H1 (cell line): ENCODE measurements around the gene MAN1C1. TPM values are rescaled to one million over a fixed set of nuclear protein-coding genes. Genes with fewer than 3 reads are reported as not detected.
A peak's percentile ranks its signal among the peaks of the same experiment; 100 is the strongest.

Experiments
- CTCF ChIA-PET: fragments of 300-600 bp; sonication (Branson Sonifier 250); formaldehyde crosslinking; loops from one replicate; lab custom pipeline; 2021; ENCODE audit not compliant: partially characterized antibody; lab: Charles Lee
- POLR2A ChIA-PET: fragments of 300-600 bp; sonication (Branson Sonifier 250); formaldehyde crosslinking; loops from one replicate; lab custom pipeline; 2021; ENCODE audit warnings: inconsistent platforms; ENCODE audit not compliant: partially characterized antibody; lab: Charles Lee
- DNase-seq, 2 experiments: peaks; one replicate each; pipeline versions ENCODE4 v3.0.0 to v3.0.0-alpha.2; 2010 to 2022; ENCODE audit warnings: low spot score in 2 of 2, low read depth in 1 of 2, mixed read lengths in 1 of 2
- FAIRE-seq: peaks from 2 replicates; lab custom pipeline; 2011; peaks lifted over from hg19 to GRCh38; lab: Jason Lieb, UNC
- H2AFZ ChIP-seq: 2 replicates; pipeline ENCODE4 v1.8.1; 2012; ENCODE audit warnings: low read length, inconsistent platforms
- H2AK5ac ChIP-seq: 2 replicates; pipeline ENCODE4 v1.6.1; 2013; ENCODE audit warnings: low read depth, low read length
- H2BK120ac ChIP-seq: replicated peaks from 2 replicates; pipeline ENCODE3; 2013; ENCODE audit warnings: low read depth, low read length, inconsistent platforms
- H2BK12ac ChIP-seq: 2 replicates; pipeline ENCODE4 v1.6.1; 2013; ENCODE audit warnings: low read depth, low read length
- H2BK15ac ChIP-seq: 2 replicates; pipeline ENCODE4 v1.6.1; 2013; ENCODE audit warnings: low read length
- H2BK20ac ChIP-seq: 2 replicates; pipeline ENCODE4 v1.6.1; 2013; ENCODE audit warnings: low read length
- H2BK5ac ChIP-seq: 2 replicates; pipeline ENCODE4 v1.6.1; 2013; ENCODE audit warnings: low read depth, low read length
- H3K14ac ChIP-seq: 2 replicates; pipeline ENCODE4 v1.6.1; 2013; ENCODE audit warnings: inconsistent platforms; ENCODE audit not compliant: insufficient read length
- H3K18ac ChIP-seq: 2 replicates; pipeline ENCODE4 v1.6.1; 2013; ENCODE audit warnings: low read length; ENCODE audit errors: extremely low read depth
- H3K23ac ChIP-seq: 2 replicates; pipeline ENCODE4 v1.6.1; 2013; ENCODE audit warnings: inconsistent platforms; ENCODE audit not compliant: insufficient read length
- H3K23me2 ChIP-seq: 2 replicates; pipeline ENCODE4 v1.6.1; 2013; ENCODE audit warnings: low read depth, low read length
- H3K27ac ChIP-seq: 2 replicates; pipeline ENCODE4 v1.6.1; 2011; ENCODE audit warnings: low read depth, low read length, inconsistent platforms
- H3K27me3 ChIP-seq, 4 experiments: replicated peaks in 1 of 4; 1 replicate in 1 of 4; 2 replicates in 3 of 4; pipeline versions ENCODE4 v1.6.1 to v1.8.1; 2011 to 2013; ENCODE audit warnings: low read length in 3 of 4, mild to moderate bottlenecking in 3 of 4, inconsistent platforms in 2 of 4, mixed read lengths in 2 of 4, moderate library complexity in 1 of 4; ENCODE audit not compliant: control insufficient read depth in 3 of 4, insufficient read depth in 3 of 4; ENCODE audit errors: extremely low read depth in 1 of 4
- H3K36me3 ChIP-seq, 4 experiments: 2 replicates each; pipeline versions ENCODE4 v1.6.1 to v1.8.1; 2011 to 2013; ENCODE audit warnings: mild to moderate bottlenecking in 4 of 4, low read length in 3 of 4, moderate library complexity in 2 of 4, control low read depth in 1 of 4, inconsistent platforms in 1 of 4; ENCODE audit not compliant: insufficient read depth in 4 of 4, control insufficient read depth in 2 of 4
- H3K4ac ChIP-seq: replicated peaks from 2 replicates; pipeline ENCODE3; 2013; ENCODE audit warnings: low read length, low read depth, mixed read lengths, inconsistent platforms; ENCODE audit not compliant: insufficient read length
- H3K4me1 ChIP-seq, 4 experiments: replicated peaks in 1 of 4; 1 replicate in 1 of 4; 2 replicates in 3 of 4; pipeline versions ENCODE4 v1.6.1 to v1.8.1; 2011 to 2013; ENCODE audit warnings: low read length in 3 of 4, inconsistent platforms in 2 of 4, mixed read lengths in 1 of 4; ENCODE audit not compliant: insufficient read depth in 4 of 4, control insufficient read depth in 3 of 4
- H3K4me2 ChIP-seq, 2 experiments: 2 replicates each; pipeline versions ENCODE4 v1.6.1 to v1.8.1; 2011 to 2013; ENCODE audit warnings: low read depth in 2 of 2, low read length in 2 of 2, control low read depth in 1 of 2, inconsistent platforms in 1 of 2, mild to moderate bottlenecking in 1 of 2; ENCODE audit not compliant: insufficient read depth in 1 of 2
- H3K4me3 ChIP-seq, 4 experiments: fragments of 200-600, 300-600 bp in 1 of 4; sonication (generic), shearing (Covaris generic), sonication (Bioruptor Twin) in 1 of 4; 2 replicates each; pipeline versions ENCODE4 v1.5.1 to v1.8.1; 2011 to 2016; ENCODE audit warnings: low read length in 4 of 4, low read depth in 3 of 4, control low read depth in 2 of 4, inconsistent platforms in 2 of 4, mild to moderate bottlenecking in 2 of 4, mixed read lengths in 1 of 4, moderate library complexity in 1 of 4; ENCODE audit not compliant: insufficient read depth in 2 of 4; ENCODE audit errors: extremely low read depth in 1 of 4
- H3K56ac ChIP-seq: replicated peaks from 2 replicates; pipeline ENCODE3; 2013; ENCODE audit warnings: low read depth, mild to moderate bottlenecking, mixed read lengths, low read length, inconsistent platforms; ENCODE audit not compliant: insufficient read length
- H3K79me1 ChIP-seq: 2 replicates; pipeline ENCODE4 v1.6.1; 2013; ENCODE audit warnings: low read depth, low read length, control low read depth
- H3K79me2 ChIP-seq, 2 experiments: 2 replicates each; pipeline versions ENCODE4 v1.6.1 to v1.8.1; 2012 to 2013; ENCODE audit warnings: low read length in 2 of 2, mild to moderate bottlenecking in 2 of 2, inconsistent platforms in 1 of 2; ENCODE audit not compliant: insufficient read depth in 2 of 2, control insufficient read depth in 1 of 2
- H3K9ac ChIP-seq, 4 experiments: replicated peaks in 1 of 4; 1 replicate in 1 of 4; 2 replicates in 3 of 4; pipeline versions ENCODE4 v1.6.1 to v1.8.1; 2011 to 2013; ENCODE audit warnings: low read depth in 3 of 4, low read length in 3 of 4, control low read depth in 2 of 4, mild to moderate bottlenecking in 2 of 4, moderate library complexity in 2 of 4, inconsistent platforms in 1 of 4; ENCODE audit errors: extremely low read depth in 1 of 4
- H3K9me3 ChIP-seq, 2 experiments: 2 replicates each; pipeline versions ENCODE4 v1.6.1 to v1.8.1; 2012 to 2013; ENCODE audit warnings: mild to moderate bottlenecking in 2 of 2, moderate library complexity in 2 of 2, control low read depth in 1 of 2, inconsistent platforms in 1 of 2, low read depth in 1 of 2, low read length in 1 of 2, mixed read lengths in 1 of 2; ENCODE audit not compliant: insufficient read depth in 2 of 2
- H4K20me1 ChIP-seq, 2 experiments: replicated peaks in 1 of 2; 2 replicates each; pipeline versions ENCODE3 to v1.8.1; 2011 to 2013; ENCODE audit warnings: inconsistent platforms in 2 of 2, low read length in 2 of 2, mild to moderate bottlenecking in 1 of 2; ENCODE audit not compliant: insufficient read depth in 2 of 2, control insufficient read depth in 1 of 2
- H4K5ac ChIP-seq: 2 replicates; pipeline ENCODE4 v1.6.1; 2013; ENCODE audit warnings: low read length, low read depth, mixed read lengths, inconsistent platforms; ENCODE audit not compliant: insufficient read length
- H4K8ac ChIP-seq: 2 replicates; pipeline ENCODE4 v1.8.0; 2013; ENCODE audit warnings: mild to moderate bottlenecking, moderate library complexity, low read length, inconsistent platforms; ENCODE audit not compliant: insufficient read depth; ENCODE audit errors: extremely low read depth
- H4K91ac ChIP-seq: replicated peaks from 2 replicates; pipeline ENCODE3; 2013; ENCODE audit warnings: low read length, mixed read lengths, inconsistent platforms; ENCODE audit not compliant: insufficient read length
- KDM1A ChIP-seq: fragments of 200-600, 300-600 bp; sonication (generic); IDR thresholded peaks from 2 replicates; pipeline ENCODE4 v1.7.1; 2016; ENCODE audit warnings: mild to moderate bottlenecking, low read length, borderline replicate concordance
- NRF1 ChIP-seq: IDR thresholded peaks from 2 replicates; pipeline ENCODE4 v1.6.1; 2011; ENCODE audit warnings: mild to moderate bottlenecking, low read depth, low read length, improper control_type of control experiment
- PHF8 ChIP-seq: fragments of 200-600 bp; sonication (generic); conservative IDR thresholded peaks from 2 replicates; pipeline ENCODE4 v1.7.1; 2012; ENCODE audit warnings: low read depth, mild to moderate bottlenecking, inconsistent platforms, low read length, moderate library complexity
- RAD21 ChIP-seq, 2 experiments: IDR thresholded peaks in 1 of 2; conservative IDR thresholded peaks in 1 of 2; 2 replicates each; pipeline ENCODE4 v1.6.1; 2011; ENCODE audit warnings: low read depth in 2 of 2, low read length in 2 of 2, improper control_type of control experiment in 1 of 2, inconsistent platforms in 1 of 2, mild to moderate bottlenecking in 1 of 2, moderate library complexity in 1 of 2
- SP1 ChIP-seq: IDR thresholded peaks from 2 replicates; pipeline ENCODE4 v1.6.1; 2011; ENCODE audit warnings: low read depth, low read length
- SP2 ChIP-seq: IDR thresholded peaks from 2 replicates; pipeline ENCODE4 v1.6.1; 2012; ENCODE audit warnings: mild to moderate bottlenecking, low read length, inconsistent platforms
- WGBS, 2 experiments: shearing (Covaris generic) in 1 of 2; methylation state at CpG; one replicate each; pipeline versions ENCODE4 v1.1.6 to v1.1.7; 2013 to 2015; ENCODE audit warnings: low lambda C conversion rate in 2 of 2, mixed read lengths in 2 of 2, inconsistent platforms in 1 of 2, low coverage in 1 of 2, missing lambda C conversion rate in 1 of 2; ENCODE audit not compliant: insufficient replicate concordance in 2 of 2, insufficient coverage in 1 of 2, insufficient read length in 1 of 2; ENCODE audit errors: extremely low coverage in 1 of 2, missing lambda C conversion rate in 1 of 2; 5-methylcytosine and 5-hydroxymethylcytosine counted together
- polyA plus RNA-seq, 7 experiments: library from polyadenylated mRNA; depleted of rRNA in 3 of 7; stranded (reverse) in 5 of 7; unstranded in 2 of 7; fragments of >200 nt in 5 of 7; fragments of 200-250 nt in 2 of 7; gene quantifications; 1 replicate in 5 of 7; 2 replicates in 1 of 7; 4 replicates in 1 of 7; pipeline versions ENCODE4 v1.2.1 to v1.2.3, GENCODE V29; 2011 to 2013; ENCODE audit warnings: missing spikeins in 2 of 7, mixed read lengths in 2 of 7
- total RNA-seq: library from RNA; stranded (reverse); fragmentation: NEBNext Ultra II Directional; extraction: Animal tissue kit (Norgen Biotek cat#: 25700); gene quantifications from 2 replicates; pipeline ENCODE4 v1.2.1, GENCODE V29; 2021

MAN1C1 gene
- total and polyA plus RNA-seq, 2 of the 8 experiments (the other 6 are each of a cell fraction or from before 2014, with no cell fraction given): 7.8 to 15.2 TPM

GRCh38 chr1:25668931-25669573, 52.5 kb downstream of the MAN1C1 start:
- Histone ChIP-seq H3K4me3 (no peak overlapping the region), H3K36me3 (no peaks in the 10 kb centered on the region), H3K4me2 (no peak overlapping the region), H3K56ac (no peak overlapping the region), H3K9ac (no peak overlapping the region), H2BK15ac (no peak overlapping the region), H3K23ac (no peak overlapping the region), H3K23me2 (no peaks in the 10 kb centered on the region), H4K91ac (no peak overlapping the region), H4K20me1 (no peaks in the 10 kb centered on the region), H4K8ac (no peak overlapping the region), H2AK5ac (no peak overlapping the region), H3K9me3 (0 out of 4 replicates have a peak, but pooled peaks cover 0 to 3% of the 10 kb centered on the region in 2 experiments), H2BK20ac (no peak overlapping the region), H2BK120ac (no peak overlapping the region), H3K4me1 (peaks cover 0 to 10% (median under 1%) of the 10 kb centered on the region in 4 experiments; a peak in 4 of 7 replicates), H3K79me2 (no peaks in the 10 kb centered on the region), H4K5ac (no peak overlapping the region), H3K18ac (no peak overlapping the region), H2BK5ac (no peak overlapping the region), H3K79me1 (no peaks in the 10 kb centered on the region), H2BK12ac (no peak overlapping the region), H3K14ac (no peak overlapping the region), H3K27me3 (no peaks in the 10 kb centered on the region), H3K4ac (no peak overlapping the region), H2AFZ (no peak overlapping the region), H3K27ac (no peak overlapping the region)
- WGBS, 2 experiments: 93% methylated on average over 9 of the region's 9 CpGs; no CpG with 5 or more reads in 1 of the 2 experiments
- ChIA-PET POLR2A (interaction anchor here (0.6 to 0.8 kb wide), 2 partner anchors 13 to 74 kb away, joined by 3 to 8 read pairs; no protein-coding TSS in a partner anchor), CTCF (interaction anchor here (0.8 to 2.0 kb wide), 6 partner anchors 21 to 129 kb away, joined by 3 to 5 read pairs (median 4); no protein-coding TSS in a partner anchor)
- no peak for TF ChIP-seq NRF1
- TF ChIP-seq RAD21 (IDR thresholded peaks at IDR 0.05 in 1 of 2, conservative IDR thresholded peaks at IDR 0.05 in 1 of 2; ENCODE audit: low read depth in 2 of 2, low read length in 2 of 2): no peak
- no peak for TF ChIP-seq PHF8
- peak; percentile 87 for TF ChIP-seq KDM1A
- TF ChIP-seq SP1: no peak
- no peak for TF ChIP-seq SP2
- no peak for FAIRE-seq
- DNase-seq: no peak
